Measurements from ENCODE around the gene SORCS2.

DNA sequence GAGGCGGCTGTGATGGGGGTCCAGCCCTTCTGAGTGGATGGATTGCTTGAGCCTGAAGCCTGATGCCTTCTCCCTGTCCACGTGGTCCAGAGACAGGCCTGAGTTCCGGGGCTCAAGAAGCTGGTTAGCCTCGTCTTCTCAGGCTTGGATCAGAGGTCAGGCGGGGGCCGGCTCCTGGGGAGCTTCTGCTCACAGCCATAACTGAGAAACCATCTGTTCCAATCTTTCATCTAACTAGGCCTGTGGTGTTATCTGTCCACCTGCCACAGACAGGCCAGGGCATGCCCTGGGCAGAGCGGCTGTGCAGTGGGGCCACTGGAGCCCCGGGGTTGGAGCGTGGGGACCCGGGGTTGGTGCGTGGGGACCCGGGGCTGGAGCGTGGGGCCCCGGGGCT lies 63.1 kb downstream of the SORCS2 start:
- TF ChIP-seq, protein P1, sequence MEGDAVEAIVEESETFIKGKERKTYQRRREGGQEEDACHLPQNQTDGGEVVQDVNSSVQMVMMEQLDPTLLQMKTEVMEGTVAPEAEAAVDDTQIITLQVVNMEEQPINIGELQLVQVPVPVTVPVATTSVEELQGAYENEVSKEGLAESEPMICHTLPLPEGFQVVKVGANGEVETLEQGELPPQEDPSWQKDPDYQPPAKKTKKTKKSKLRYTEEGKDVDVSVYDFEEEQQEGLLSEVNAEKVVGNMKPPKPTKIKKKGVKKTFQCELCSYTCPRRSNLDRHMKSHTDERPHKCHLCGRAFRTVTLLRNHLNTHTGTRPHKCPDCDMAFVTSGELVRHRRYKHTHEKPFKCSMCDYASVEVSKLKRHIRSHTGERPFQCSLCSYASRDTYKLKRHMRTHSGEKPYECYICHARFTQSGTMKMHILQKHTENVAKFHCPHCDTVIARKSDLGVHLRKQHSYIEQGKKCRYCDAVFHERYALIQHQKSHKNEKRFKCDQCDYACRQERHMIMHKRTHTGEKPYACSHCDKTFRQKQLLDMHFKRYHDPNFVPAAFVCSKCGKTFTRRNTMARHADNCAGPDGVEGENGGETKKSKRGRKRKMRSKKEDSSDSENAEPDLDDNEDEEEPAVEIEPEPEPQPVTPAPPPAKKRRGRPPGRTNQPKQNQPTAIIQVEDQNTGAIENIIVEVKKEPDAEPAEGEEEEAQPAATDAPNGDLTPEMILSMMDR (IDR thresholded peaks at IDR 0.05), result no peak
- TF ChIP-seq POLR2A (IDR thresholded peaks at IDR 0.05), result no peak

Measured in right lobe of liver (tissue), 4 donors.